ENCODE data around the gene UBE2O.

UBE2O gene

GRCh38 chr17:76422860-76423259 lies 30.1 kb downstream of the UBE2O start:
- Histone ChIP-seq H4K91ac (ENCODE audit: low read length) (no peak overlapping the region), H3K23ac (ENCODE audit: low read length in 2 of 2) (no peak overlapping the region), H2AK5ac (ENCODE audit: low read length, severe bottlenecking) (no peak overlapping the region)

DNA sequence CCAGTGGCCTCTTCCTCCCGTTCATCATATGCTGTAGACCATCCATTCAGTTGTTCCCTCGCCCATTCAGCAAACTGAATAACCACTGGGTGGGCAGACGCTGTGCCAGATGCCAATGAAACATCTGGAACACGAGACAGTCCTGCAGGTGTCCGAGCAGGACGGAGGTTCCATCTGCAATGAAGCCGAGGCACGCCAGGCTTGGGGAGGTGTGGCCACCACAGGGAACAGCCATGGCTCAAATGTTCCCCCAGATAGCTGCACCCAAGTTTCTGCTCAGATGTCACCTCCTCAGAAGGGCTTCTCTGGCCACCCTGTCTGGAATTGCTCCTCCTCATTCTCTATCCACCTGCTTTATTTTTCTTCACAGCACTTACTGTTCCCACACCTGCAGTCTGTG lies 30.5 kb downstream of the UBE2O start:
- Histone ChIP-seq H3K27me3 (ENCODE audit: control insufficient read depth in 1 of 2, insufficient read depth in 1 of 2, low read length in 2 of 2) (no peaks in the 10 kb centered on the region), H2BK5ac (ENCODE audit: low read depth, low read length, poor library complexity, severe bottlenecking) (no peak overlapping the region), H3K79me1 (replicated peaks; ENCODE audit: low read length, poor library complexity, severe bottlenecking) (peaks cover 36% of the 10 kb centered on the region), H4K8ac (ENCODE audit: low read length) (no peak overlapping the region), H2BK15ac (ENCODE audit: low read depth, poor library complexity, severe bottlenecking) (no peak overlapping the region), H3K18ac (ENCODE audit: low read depth in 1 of 2, low read length in 2 of 2) (no peak overlapping the region), H2AFZ (ENCODE audit: low read depth, low read length) (no peak overlapping the region), H2BK12ac (ENCODE audit: low read length in 2 of 2) (no peak overlapping the region), H3K36me3 (ENCODE audit: control insufficient read depth in 1 of 2, insufficient read depth in 2 of 2, low read depth in 1 of 2, low read length in 2 of 2) (peaks cover 4 to 21% of the 10 kb centered on the region in 2 experiments), H3K27ac (ENCODE audit: low read length, poor library complexity, severe bottlenecking) (no peak overlapping the region), H2BK120ac (ENCODE audit: low read depth, low read length) (no peak overlapping the region), H3K4me2 (ENCODE audit: low read length, poor library complexity, severe bottlenecking) (no peak overlapping the region), H3K9me3 (ENCODE audit: control insufficient read depth, low read length) (no peaks in the 10 kb centered on the region), H3K9ac (ENCODE audit: low read length) (no peak overlapping the region), H3K4me3 (ENCODE audit: insufficient read depth in 1 of 2, low read depth in 1 of 2, low read length in 2 of 2) (no peak overlapping the region), H3K4ac (ENCODE audit: low read depth in 1 of 2, low read length in 2 of 2) (no peak overlapping the region), H3K4me1 (ENCODE audit: control insufficient read depth, insufficient read depth, low read depth, low read length) (peaks cover 7% of the 10 kb centered on the region), H2AK5ac (ENCODE audit: low read length, severe bottlenecking) (no peak overlapping the region), H3K14ac (ENCODE audit: low read length in 2 of 2) (no peak overlapping the region), H4K91ac (ENCODE audit: low read length) (no peak overlapping the region), H3K23ac (ENCODE audit: low read length in 2 of 2) (no peak overlapping the region)
- WGBS, result 96% methylated on average over 8 of the region's 8 CpGs
- no peak for DNase-seq

More at GRCh38 chr17:76422860-76423259, 30.1 kb downstream of the UBE2O start:
- Histone ChIP-seq H3K4me2 (ENCODE audit: low read length, poor library complexity, severe bottlenecking) (no peak overlapping the region), H2BK120ac (ENCODE audit: low read depth, low read length) (no peak overlapping the region), H3K27me3 (ENCODE audit: control insufficient read depth in 1 of 2, insufficient read depth in 1 of 2, low read length in 2 of 2) (no peaks in the 10 kb centered on the region), H2BK12ac (ENCODE audit: low read length in 2 of 2) (no peak overlapping the region), H3K4ac (ENCODE audit: low read depth in 1 of 2, low read length in 2 of 2) (no peak overlapping the region), H2BK5ac (ENCODE audit: low read depth, low read length, poor library complexity, severe bottlenecking) (no peak overlapping the region), H3K4me3 (ENCODE audit: insufficient read depth in 1 of 2, low read depth in 1 of 2, low read length in 2 of 2) (no peak overlapping the region), H2BK15ac (ENCODE audit: low read depth, poor library complexity, severe bottlenecking) (no peak overlapping the region), H3K9me3 (ENCODE audit: control insufficient read depth, low read length) (no peaks in the 10 kb centered on the region), H3K18ac (ENCODE audit: low read depth in 1 of 2, low read length in 2 of 2) (no peak overlapping the region), H3K36me3 (ENCODE audit: control insufficient read depth in 1 of 2, insufficient read depth in 2 of 2, low read depth in 1 of 2, low read length in 2 of 2) (peaks cover 4 to 16% of the 10 kb centered on the region in 2 experiments), H4K8ac (ENCODE audit: low read length) (no peak overlapping the region), H3K79me1 (replicated peaks; ENCODE audit: low read length, poor library complexity, severe bottlenecking) (peaks cover 36% of the 10 kb centered on the region), H3K9ac (ENCODE audit: low read length) (no peak overlapping the region), H3K14ac (ENCODE audit: low read length in 2 of 2) (no peak overlapping the region), H3K27ac (ENCODE audit: low read length, poor library complexity, severe bottlenecking) (no peak overlapping the region), H3K4me1 (ENCODE audit: control insufficient read depth, insufficient read depth, low read depth, low read length) (peaks cover 2% of the 10 kb centered on the region), H2AFZ (ENCODE audit: low read depth, low read length) (no peak overlapping the region)
- 98% methylated on average over 5 of the region's 6 CpGs for WGBS
- DNase-seq, result no peak

- H3K4me2 ChIP-seq (ENCODE audit: low read length, poor library complexity, severe bottlenecking), result no peak overlapping the region
- WGBS, result 75% methylated on average over 7 of the region's 7 CpGs
- H3K27me3 ChIP-seq (ENCODE audit: control insufficient read depth in 1 of 2, insufficient read depth in 1 of 2, low read length in 2 of 2), result no peaks in the 10 kb centered on the region
- no peak overlapping the region for H3K9ac ChIP-seq (ENCODE audit: low read length)
- H4K8ac ChIP-seq (ENCODE audit: low read length), result no peak overlapping the region
- peaks cover 5 to 30% of the 10 kb centered on the region in 2 experiments for H3K36me3 ChIP-seq (ENCODE audit: control insufficient read depth in 1 of 2, insufficient read depth in 2 of 2, low read depth in 1 of 2, low read length in 2 of 2)
- DNase-seq, result no peak
- no peak overlapping the region for H3K4ac ChIP-seq (ENCODE audit: low read depth in 1 of 2, low read length in 2 of 2)
- H2BK120ac ChIP-seq (ENCODE audit: low read depth, low read length), result no peak overlapping the region
- H2AFZ ChIP-seq (ENCODE audit: low read depth, low read length), result no peak overlapping the region
- no peaks in the 10 kb centered on the region for H3K9me3 ChIP-seq (ENCODE audit: control insufficient read depth, low read length)
- H4K91ac ChIP-seq (ENCODE audit: low read length), result no peak overlapping the region
- no peak overlapping the region for H3K4me3 ChIP-seq (ENCODE audit: insufficient read depth in 1 of 2, low read depth in 1 of 2, low read length in 2 of 2)
- H3K27ac ChIP-seq (ENCODE audit: low read length, poor library complexity, severe bottlenecking), result no peak overlapping the region
- H2BK12ac ChIP-seq (ENCODE audit: low read length in 2 of 2), result no peak overlapping the region
- H3K23ac ChIP-seq (ENCODE audit: low read length in 2 of 2), result no peak overlapping the region
- peaks cover 9% of the 10 kb centered on the region for H3K4me1 ChIP-seq (ENCODE audit: control insufficient read depth, insufficient read depth, low read depth, low read length)
- H3K18ac ChIP-seq (ENCODE audit: low read depth in 1 of 2, low read length in 2 of 2), result no peak overlapping the region
- H3K79me1 ChIP-seq (replicated peaks; ENCODE audit: low read length, poor library complexity, severe bottlenecking), result peaks cover 46% of the 10 kb centered on the region
- no peak overlapping the region for H2AK5ac ChIP-seq (ENCODE audit: low read length, severe bottlenecking)
- H2BK5ac ChIP-seq (ENCODE audit: low read depth, low read length, poor library complexity, severe bottlenecking), result no peak overlapping the region
- no peak overlapping the region for H3K14ac ChIP-seq (ENCODE audit: low read length in 2 of 2)
- no peak overlapping the region for H2BK15ac ChIP-seq (ENCODE audit: low read depth, poor library complexity, severe bottlenecking)
Observed at GRCh38 chr17:76421044-76421407, 31.9 kb downstream of the UBE2O start.

- H3K9ac ChIP-seq (ENCODE audit: low read length), result no peak overlapping the region
- peaks cover 9 to 30% of the 10 kb centered on the region in 2 experiments for H3K36me3 ChIP-seq (ENCODE audit: control insufficient read depth in 1 of 2, insufficient read depth in 2 of 2, low read depth in 1 of 2, low read length in 2 of 2)
- no peak overlapping the region for H2BK5ac ChIP-seq (ENCODE audit: low read depth, low read length, poor library complexity, severe bottlenecking)
- H3K14ac ChIP-seq (ENCODE audit: low read length in 2 of 2), result no peak overlapping the region
- peaks cover 9% of the 10 kb centered on the region for H3K4me1 ChIP-seq (ENCODE audit: control insufficient read depth, insufficient read depth, low read depth, low read length)
- DNase-seq, result no peak
- peaks cover 43% of the 10 kb centered on the region for H3K79me1 ChIP-seq (replicated peaks; ENCODE audit: low read length, poor library complexity, severe bottlenecking)
- H3K27me3 ChIP-seq (ENCODE audit: control insufficient read depth in 1 of 2, insufficient read depth in 1 of 2, low read length in 2 of 2), result no peaks in the 10 kb centered on the region
- no peak overlapping the region for H2BK12ac ChIP-seq (ENCODE audit: low read length in 2 of 2)
- H3K4ac ChIP-seq (ENCODE audit: low read depth in 1 of 2, low read length in 2 of 2), result no peak overlapping the region
- WGBS, result 88% methylated on average over 10 of the region's 10 CpGs
- H2BK15ac ChIP-seq (ENCODE audit: low read depth, poor library complexity, severe bottlenecking), result no peak overlapping the region
- H3K18ac ChIP-seq (ENCODE audit: low read depth in 1 of 2, low read length in 2 of 2), result no peak overlapping the region
- no peak overlapping the region for H3K23ac ChIP-seq (ENCODE audit: low read length in 2 of 2)
- H4K8ac ChIP-seq (ENCODE audit: low read length), result no peak overlapping the region
- no peaks in the 10 kb centered on the region for H3K9me3 ChIP-seq (ENCODE audit: control insufficient read depth, low read length)
- no peak overlapping the region for H2AFZ ChIP-seq (ENCODE audit: low read depth, low read length)
- H3K4me3 ChIP-seq (ENCODE audit: insufficient read depth in 1 of 2, low read depth in 1 of 2, low read length in 2 of 2), result no peak overlapping the region
- no peak overlapping the region for H2BK120ac ChIP-seq (ENCODE audit: low read depth, low read length)
- H3K27ac ChIP-seq (ENCODE audit: low read length, poor library complexity, severe bottlenecking), result no peak overlapping the region
- no peak overlapping the region for H2AK5ac ChIP-seq (ENCODE audit: low read length, severe bottlenecking)
- H4K91ac ChIP-seq (ENCODE audit: low read length), result no peak overlapping the region
- H3K4me2 ChIP-seq (ENCODE audit: low read length, poor library complexity, severe bottlenecking), result no peak overlapping the region
Observed at GRCh38 chr17:76420356-76421043, 32.5 kb downstream of the UBE2O start.

Data from mesenchymal stem cell (in vitro differentiated cells and primary cell).